Measurements from ENCODE around the gene SUMF2. TPM values are rescaled to one million over a fixed set of nuclear protein-coding genes. Genes with fewer than 3 reads are reported as not detected.
"Not testable (repeated sequence)": the region's sequence is repeated elsewhere in the genome, so short reads cannot be mapped to it uniquely, and the experiment has no call there.

The SUMF2 gene
- polyA plus RNA-seq, 1 donor = 215 TPM

GRCh38 chr7:56053379-56053778, 10.7 kb upstream of the SUMF2 start:
- H3K4me3 ChIP-seq (ENCODE audit: low read length) = peak overlapping the region; percentile 63

GRCh38 chr7:56053993-56054392, 10.1 kb upstream of the SUMF2 start:
- Histone ChIP-seq H3K4me3 (ENCODE audit: low read length) (no peak overlapping the region), H3K27me3 (ENCODE audit: control insufficient read depth, insufficient read depth, low read length) (no peaks in the 10 kb centered on the region)

More at GRCh38 chr7:56053379-56053778, 10.7 kb upstream of the SUMF2 start:
- peak overlapping the region; percentile 84 for H3K27ac ChIP-seq (ENCODE audit: low read length)
- no CpG with 5 or more reads among the region's 9 CpGs for WGBS (ENCODE audit: insufficient coverage, low lambda C conversion rate)
- H3K4me1 ChIP-seq (ENCODE audit: control insufficient read depth, insufficient read depth, low read length) = peaks cover 14% of the 10 kb centered on the region
- H3K27me3 ChIP-seq (ENCODE audit: control insufficient read depth, insufficient read depth, low read length) = no peaks in the 10 kb centered on the region
- peaks cover 50% of the 10 kb centered on the region for H3K36me3 ChIP-seq (ENCODE audit: control insufficient read depth, insufficient read depth, low read length)
- no peaks in the 10 kb centered on the region for H3K9me3 ChIP-seq (ENCODE audit: control insufficient read depth, low read depth, low read length)
- no peak for DNase-seq

DNA sequence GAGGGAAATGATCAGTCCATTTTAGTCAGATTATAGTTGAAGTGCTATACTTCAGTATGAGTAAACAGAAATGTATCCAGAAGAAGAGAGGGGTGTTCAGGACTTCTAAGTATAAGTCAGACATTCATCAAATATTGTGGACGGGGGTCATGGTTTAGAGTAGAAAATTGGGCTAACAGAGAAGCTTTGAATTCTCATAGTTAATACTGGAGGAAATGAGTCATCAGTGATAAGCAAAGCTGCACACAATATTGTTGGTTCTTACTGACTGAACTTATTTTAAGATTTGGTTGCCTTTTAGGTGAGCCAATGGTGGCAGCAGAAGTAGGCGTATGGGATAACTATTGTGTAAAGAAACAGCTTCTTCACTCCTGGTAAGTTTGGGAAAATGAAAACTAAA, 1.7 kb upstream of the SUMF2 start:
- peaks cover 13% of the 10 kb centered on the region for H3K4me1 ChIP-seq (ENCODE audit: control insufficient read depth, insufficient read depth, low read length)
- 100% methylated on average over 1 of the region's 2 CpGs for WGBS (ENCODE audit: insufficient coverage, low lambda C conversion rate)
- DNase-seq = peak in 1 of 2 donors; percentile 14

More at GRCh38 chr7:56053993-56054392, 10.1 kb upstream of the SUMF2 start:
- Histone ChIP-seq H3K27ac (ENCODE audit: low read length) (no peak overlapping the region), H3K36me3 (ENCODE audit: control insufficient read depth, insufficient read depth, low read length) (peaks cover 56% of the 10 kb centered on the region), H3K9me3 (ENCODE audit: control insufficient read depth, low read depth, low read length) (no peaks in the 10 kb centered on the region), H3K4me1 (ENCODE audit: control insufficient read depth, insufficient read depth, low read length) (peaks cover 10% of the 10 kb centered on the region)
- no CpG with 5 or more reads among the region's 2 CpGs for WGBS (ENCODE audit: insufficient coverage, low lambda C conversion rate)
- no peak for DNase-seq

DNA sequence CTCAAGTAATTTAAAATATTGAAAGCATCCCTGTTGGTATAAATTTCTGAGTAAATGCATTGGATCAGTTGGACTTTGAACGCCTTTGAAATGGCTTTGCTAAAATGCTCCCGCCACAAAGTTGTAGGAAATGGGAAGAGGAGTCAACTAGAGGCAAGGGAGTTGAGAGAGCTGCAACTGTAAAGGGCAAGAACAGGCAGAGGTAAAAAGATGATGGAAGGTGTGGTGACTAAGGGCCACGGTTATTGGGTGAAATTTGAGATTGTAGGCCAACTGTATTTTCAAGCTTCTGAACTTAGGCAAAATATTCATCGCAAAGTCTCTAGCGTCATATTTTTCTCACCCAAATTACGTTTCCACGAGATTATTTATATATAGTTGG, 595 bp upstream of the SUMF2 start:
- Histone ChIP-seq H3K9me3 (ENCODE audit: control insufficient read depth, low read depth, low read length) (no peaks in the 10 kb centered on the region), H3K4me1 (ENCODE audit: control insufficient read depth, insufficient read depth, low read length) (peaks cover 13% of the 10 kb centered on the region), H3K27ac (ENCODE audit: low read length) (peak overlapping the region; percentile 89), H3K27me3 (ENCODE audit: control insufficient read depth, insufficient read depth, low read length) (no peaks in the 10 kb centered on the region), H3K4me3 (ENCODE audit: low read length) (no peak overlapping the region), H3K36me3 (ENCODE audit: control insufficient read depth, insufficient read depth, low read length) (peaks cover 44% of the 10 kb centered on the region)
- whole genome bisulfite sequencing (ENCODE audit: insufficient coverage, low lambda C conversion rate) = 77% methylated on average over 5 of the region's 7 CpGs
- DNase-seq = no peak

More for the DNA sequence above, 1.7 kb upstream of the SUMF2 start:
- Histone ChIP-seq H3K4me3 (ENCODE audit: low read length) (no peak overlapping the region), H3K27ac (ENCODE audit: low read length) (peak overlapping the region; percentile 89), H3K27me3 (ENCODE audit: control insufficient read depth, insufficient read depth, low read length) (no peaks in the 10 kb centered on the region), H3K9me3 (ENCODE audit: control insufficient read depth, low read depth, low read length) (no peaks in the 10 kb centered on the region), H3K36me3 (ENCODE audit: control insufficient read depth, insufficient read depth, low read length) (peaks cover 53% of the 10 kb centered on the region)

- H3K4me1 ChIP-seq (ENCODE audit: control insufficient read depth, insufficient read depth, low read length); H3K27ac ChIP-seq (ENCODE audit: low read length); H3K27me3 ChIP-seq (ENCODE audit: control insufficient read depth, insufficient read depth, low read length); DNase-seq; H3K4me3 ChIP-seq (ENCODE audit: low read length); H3K9me3 ChIP-seq (ENCODE audit: control insufficient read depth, low read depth, low read length): not testable (repeated sequence)
- no CpG with 5 or more reads among the region's 13 CpGs for WGBS (ENCODE audit: insufficient coverage, low lambda C conversion rate)
- peaks cover 43% of the 10 kb centered on the region for H3K36me3 ChIP-seq (ENCODE audit: control insufficient read depth, insufficient read depth, low read length)
These were observed 2.3 kb downstream of the SUMF2 start for GRCh38 chr7:56066376-56066775.

DNA sequence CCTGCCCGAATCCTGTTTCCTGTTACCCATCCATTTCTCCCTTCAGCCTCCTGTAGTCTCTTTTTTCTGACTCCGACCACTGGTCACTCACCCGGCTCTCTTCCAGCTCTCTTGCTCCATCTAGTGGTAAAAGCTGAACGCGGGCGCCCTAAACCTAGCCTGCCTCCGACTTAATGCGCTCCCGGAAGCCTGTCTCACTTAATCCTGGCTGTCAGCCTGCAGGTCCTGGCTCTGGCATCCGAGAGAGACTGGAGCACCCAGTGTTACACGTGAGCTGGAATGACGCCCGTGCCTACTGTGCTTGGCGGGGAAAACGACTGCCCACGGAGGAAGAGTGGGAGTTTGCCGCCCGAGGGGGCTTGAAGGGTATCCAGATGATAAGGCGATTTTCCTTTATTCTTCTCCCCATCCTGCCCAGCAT, 10.3 kb downstream of the SUMF2 start:
- peak overlapping the region; percentile 19 for H3K27ac ChIP-seq (ENCODE audit: low read length)

GRCh38 chr7:56077681-56078080, 13.6 kb downstream of the SUMF2 start:
- H3K4me1 ChIP-seq (ENCODE audit: control insufficient read depth, insufficient read depth, low read length) = peaks cover 3% of the 10 kb centered on the region
- H3K4me3 ChIP-seq (ENCODE audit: low read length) = no peak overlapping the region
- H3K27ac ChIP-seq (ENCODE audit: low read length) = no peak overlapping the region
- WGBS (ENCODE audit: insufficient coverage, low lambda C conversion rate) = no CpG with 5 or more reads among the region's 3 CpGs
- no peaks in the 10 kb centered on the region for H3K27me3 ChIP-seq (ENCODE audit: control insufficient read depth, insufficient read depth, low read length)
- H3K36me3 ChIP-seq (ENCODE audit: control insufficient read depth, insufficient read depth, low read length) = peaks cover 49% of the 10 kb centered on the region
- no peak for DNase-seq
- H3K9me3 ChIP-seq (ENCODE audit: control insufficient read depth, low read depth, low read length) = no peaks in the 10 kb centered on the region

More for the DNA sequence above, 10.3 kb downstream of the SUMF2 start:
- no peaks in the 10 kb centered on the region for H3K27me3 ChIP-seq (ENCODE audit: control insufficient read depth, insufficient read depth, low read length)
- no peaks in the 10 kb centered on the region for H3K9me3 ChIP-seq (ENCODE audit: control insufficient read depth, low read depth, low read length)
- no peak overlapping the region for H3K4me3 ChIP-seq (ENCODE audit: low read length)
- peaks cover 48% of the 10 kb centered on the region for H3K36me3 ChIP-seq (ENCODE audit: control insufficient read depth, insufficient read depth, low read length)
- DNase-seq = peak; percentile 76 to 84
- no CpG with 5 or more reads among the region's 19 CpGs for WGBS (ENCODE audit: insufficient coverage, low lambda C conversion rate)
- H3K4me1 ChIP-seq (ENCODE audit: control insufficient read depth, insufficient read depth, low read length) = peaks cover 3% of the 10 kb centered on the region

DNA sequence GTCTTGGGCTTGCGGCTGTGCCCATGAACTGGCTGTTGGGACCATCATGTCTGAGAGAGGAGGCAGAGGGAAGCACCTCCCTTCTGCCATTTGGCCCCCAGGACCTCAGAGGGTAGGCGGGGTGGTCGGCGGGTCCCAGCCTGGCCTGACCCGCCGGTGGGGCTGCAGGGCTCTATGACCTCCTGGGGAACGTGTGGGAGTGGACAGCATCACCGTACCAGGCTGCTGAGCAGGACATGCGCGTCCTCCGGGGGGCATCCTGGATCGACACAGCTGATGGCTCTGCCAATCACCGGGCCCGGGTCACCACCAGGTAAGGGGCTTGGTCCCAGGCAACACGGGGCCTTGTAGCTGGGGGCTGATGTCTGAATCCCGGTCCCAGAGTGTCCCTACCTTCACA, 14.1 kb downstream of the SUMF2 start:
- Histone ChIP-seq H3K36me3 (ENCODE audit: control insufficient read depth, insufficient read depth, low read length) (peaks cover 43% of the 10 kb centered on the region), H3K4me1 (ENCODE audit: control insufficient read depth, insufficient read depth, low read length) (peaks cover 3% of the 10 kb centered on the region), H3K27me3 (ENCODE audit: control insufficient read depth, insufficient read depth, low read length) (no peaks in the 10 kb centered on the region), H3K4me3 (ENCODE audit: low read length) (no peak overlapping the region), H3K27ac (ENCODE audit: low read length) (no peak overlapping the region), H3K9me3 (ENCODE audit: control insufficient read depth, low read depth, low read length) (no peaks in the 10 kb centered on the region)
- DNase-seq = no peak
- no CpG with 5 or more reads among the region's 16 CpGs for WGBS (ENCODE audit: insufficient coverage, low lambda C conversion rate)

- no peak overlapping the region for H3K27ac ChIP-seq (ENCODE audit: low read length)
- no peak overlapping the region for H3K4me3 ChIP-seq (ENCODE audit: low read length)
- peaks cover 49% of the 10 kb centered on the region for H3K36me3 ChIP-seq (ENCODE audit: control insufficient read depth, insufficient read depth, low read length)
- no CpG with 5 or more reads among the region's 12 CpGs for WGBS (ENCODE audit: insufficient coverage, low lambda C conversion rate)
- H3K27me3 ChIP-seq (ENCODE audit: control insufficient read depth, insufficient read depth, low read length) = no peaks in the 10 kb centered on the region
- DNase-seq = peak in 1 of 2 donors; percentile 25
- no peaks in the 10 kb centered on the region for H3K4me1 ChIP-seq (ENCODE audit: control insufficient read depth, insufficient read depth, low read length)
- H3K9me3 ChIP-seq (ENCODE audit: control insufficient read depth, low read depth, low read length) = no peaks in the 10 kb centered on the region
These were observed 15.5 kb downstream of the SUMF2 start for GRCh38 chr7:56079450-56080185.

- H3K27me3 ChIP-seq (ENCODE audit: control insufficient read depth, insufficient read depth, low read length); H3K4me3 ChIP-seq (ENCODE audit: low read length); H3K4me1 ChIP-seq (ENCODE audit: control insufficient read depth, insufficient read depth, low read length); H3K9me3 ChIP-seq (ENCODE audit: control insufficient read depth, low read depth, low read length); H3K27ac ChIP-seq (ENCODE audit: low read length); DNase-seq: not testable (repeated sequence)
- WGBS (ENCODE audit: insufficient coverage, low lambda C conversion rate) = no CpG with 5 or more reads among the region's 28 CpGs
- H3K36me3 ChIP-seq (ENCODE audit: control insufficient read depth, insufficient read depth, low read length) = peaks cover 52% of the 10 kb centered on the region
These were observed 16.8 kb downstream of the SUMF2 start for GRCh38 chr7:56080726-56081435.
